ENCODE data around the gene CMC1.

DNA sequence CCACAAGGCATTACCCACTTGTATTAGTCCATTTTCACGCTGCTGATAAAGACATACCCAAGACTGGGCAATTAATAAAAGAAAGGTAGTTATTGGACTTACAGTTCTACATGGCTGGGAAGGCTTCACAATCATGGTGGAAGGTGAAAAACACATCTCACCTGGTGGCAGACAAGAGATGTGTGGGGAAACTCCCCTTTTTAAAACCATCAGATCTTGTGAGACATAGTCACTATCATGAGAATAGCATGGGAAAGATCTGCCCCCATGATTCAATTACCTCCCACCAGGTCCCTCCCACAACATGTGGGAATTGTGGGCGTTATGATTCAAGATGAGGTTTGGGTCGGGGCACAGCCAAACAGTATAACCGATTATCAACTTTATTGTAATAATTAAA is 17.0 kb upstream of the CMC1 start:
- TF ChIP-seq POLR2AphosphoS5 (IDR thresholded peaks at IDR 0.05): no peak
- TF ChIP-seq, protein P1, sequence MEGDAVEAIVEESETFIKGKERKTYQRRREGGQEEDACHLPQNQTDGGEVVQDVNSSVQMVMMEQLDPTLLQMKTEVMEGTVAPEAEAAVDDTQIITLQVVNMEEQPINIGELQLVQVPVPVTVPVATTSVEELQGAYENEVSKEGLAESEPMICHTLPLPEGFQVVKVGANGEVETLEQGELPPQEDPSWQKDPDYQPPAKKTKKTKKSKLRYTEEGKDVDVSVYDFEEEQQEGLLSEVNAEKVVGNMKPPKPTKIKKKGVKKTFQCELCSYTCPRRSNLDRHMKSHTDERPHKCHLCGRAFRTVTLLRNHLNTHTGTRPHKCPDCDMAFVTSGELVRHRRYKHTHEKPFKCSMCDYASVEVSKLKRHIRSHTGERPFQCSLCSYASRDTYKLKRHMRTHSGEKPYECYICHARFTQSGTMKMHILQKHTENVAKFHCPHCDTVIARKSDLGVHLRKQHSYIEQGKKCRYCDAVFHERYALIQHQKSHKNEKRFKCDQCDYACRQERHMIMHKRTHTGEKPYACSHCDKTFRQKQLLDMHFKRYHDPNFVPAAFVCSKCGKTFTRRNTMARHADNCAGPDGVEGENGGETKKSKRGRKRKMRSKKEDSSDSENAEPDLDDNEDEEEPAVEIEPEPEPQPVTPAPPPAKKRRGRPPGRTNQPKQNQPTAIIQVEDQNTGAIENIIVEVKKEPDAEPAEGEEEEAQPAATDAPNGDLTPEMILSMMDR (IDR thresholded peaks at IDR 0.05): no peak
